Measurements from ENCODE around the gene FIG4.
"Not testable (repeated sequence)": the region's sequence is repeated elsewhere in the genome, so short reads cannot be mapped to it uniquely, and the experiment has no call there.

FIG4 gene

GRCh38 chr6:109702791-109703190, 11.7 kb downstream of the FIG4 start:
- DNase-seq (ENCODE audit: low read depth), result no peak

- DNase-seq (ENCODE audit: low read depth), result peak; percentile 35
These were observed 14.2 kb downstream of the FIG4 start for GRCh38 chr6:109705258-109705657.

- DNase-seq (ENCODE audit: low read depth), result no peak
These were observed 15.4 kb downstream of the FIG4 start for GRCh38 chr6:109706513-109706912.

- DNase-seq (ENCODE audit: low read depth), result not testable (repeated sequence)
These were observed 17.0 kb downstream of the FIG4 start for GRCh38 chr6:109708099-109708498.

- DNase-seq (ENCODE audit: low read depth), result no peak
These were observed 22.0 kb downstream of the FIG4 start for GRCh38 chr6:109713097-109713496.

- DNase-seq (ENCODE audit: low read depth), result no peak
These were observed 23.1 kb downstream of the FIG4 start for GRCh38 chr6:109714166-109714565.

- no peak for DNase-seq (ENCODE audit: low read depth)
These were observed 23.5 kb downstream of the FIG4 start for GRCh38 chr6:109714611-109715010.

GRCh38 chr6:109715616-109716015, 24.5 kb downstream of the FIG4 start:
- DNase-seq (ENCODE audit: low read depth), result no peak

- DNase-seq (ENCODE audit: low read depth), result no peak
These were observed 26.9 kb downstream of the FIG4 start for GRCh38 chr6:109717971-109718370.

- DNase-seq (ENCODE audit: low read depth), result no peak
These were observed 27.9 kb downstream of the FIG4 start for GRCh38 chr6:109718991-109719390.

GRCh38 chr6:109720311-109720710, 29.2 kb downstream of the FIG4 start:
- DNase-seq (ENCODE audit: low read depth), result no peak

- DNase-seq (ENCODE audit: low read depth), result no peak
These were observed 30.9 kb downstream of the FIG4 start for GRCh38 chr6:109722011-109722410.

- DNase-seq (ENCODE audit: low read depth), result no peak
These were observed 31.6 kb downstream of the FIG4 start for GRCh38 chr6:109722564-109723254.

GRCh38 chr6:109725250-109725649, 34.2 kb downstream of the FIG4 start:
- not testable (repeated sequence) for DNase-seq (ENCODE audit: low read depth)

GRCh38 chr6:109736273-109737025, 45.4 kb downstream of the FIG4 start:
- DNase-seq (ENCODE audit: low read depth), result no peak

- no peak for DNase-seq (ENCODE audit: low read depth)
These were observed 47.2 kb downstream of the FIG4 start for GRCh38 chr6:109738255-109738654.

- DNase-seq (ENCODE audit: low read depth), result no peak
These were observed 47.6 kb downstream of the FIG4 start for GRCh38 chr6:109738667-109739066.

GRCh38 chr6:109739686-109740085, 48.6 kb downstream of the FIG4 start:
- no peak for DNase-seq (ENCODE audit: low read depth)

- DNase-seq (ENCODE audit: low read depth), result no peak
These were observed 49.7 kb downstream of the FIG4 start for GRCh38 chr6:109740787-109741186.

GRCh38 chr6:109743739-109744138, 52.6 kb downstream of the FIG4 start:
- no peak for DNase-seq (ENCODE audit: low read depth)

- DNase-seq (ENCODE audit: low read depth), result not testable (repeated sequence)
These were observed 53.7 kb downstream of the FIG4 start for GRCh38 chr6:109744779-109745178.

- DNase-seq (ENCODE audit: low read depth), result no peak
These were observed 56.1 kb downstream of the FIG4 start for GRCh38 chr6:109747221-109747620.

GRCh38 chr6:109759098-109759955, 68.2 kb downstream of the FIG4 start:
- DNase-seq (ENCODE audit: low read depth), result no peak

Data from stimulated activated CD8-positive, alpha-beta memory T cell treated with anti-CD3 and anti-CD28 coated beads, Interleukin-15, amount 100 ng/mL, for 24 hours (primary cell).